H1 (cell line): ENCODE results near the gene GNGT2. TPM values are rescaled to one million over a fixed set of nuclear protein-coding genes. Genes with fewer than 3 reads are reported as not detected.

ENCODE experiments used
- ATF3 ChIP-seq: IDR thresholded peaks from 2 replicates; pipeline ENCODE4 v1.6.1; 2011; ENCODE audit warnings: low read depth, mild to moderate bottlenecking, low read length; ENCODE audit not compliant: insufficient read depth
- CHD1 ChIP-seq: IDR thresholded peaks from 2 replicates; pipeline ENCODE4 v1.6.1; 2012; ENCODE audit warnings: low read depth, low read length, improper control_type of control experiment
- CHD7 ChIP-seq: fragments of 300-600 bp; sonication (generic); IDR thresholded peaks from 2 replicates; pipeline ENCODE4 v1.7.1; 2012; ENCODE audit warnings: low read length, moderate library complexity, mild to moderate bottlenecking, inconsistent platforms; ENCODE audit not compliant: insufficient replicate concordance
- CREB1 ChIP-seq: IDR thresholded peaks from 2 replicates; pipeline ENCODE4 v1.6.1; 2012; ENCODE audit warnings: inconsistent platforms
- CTBP2 ChIP-seq: IDR thresholded peaks from 2 replicates; pipeline ENCODE4 v1.7.0; 2011; ENCODE audit warnings: borderline replicate concordance, mild to moderate bottlenecking, moderate library complexity, mixed read lengths, low read length; ENCODE audit not compliant: insufficient read depth, insufficient read length
- EGR1 ChIP-seq: IDR thresholded peaks from 2 replicates; pipeline ENCODE4 v1.6.1; 2011; ENCODE audit warnings: low read depth, low read length, borderline replicate concordance
- HDAC2 ChIP-seq, 2 experiments: fragments of 300-600 bp in 1 of 2; sonication (generic) in 1 of 2; IDR thresholded peaks; 2 replicates each; pipeline ENCODE4 v1.6.1; 2011 to 2012; ENCODE audit warnings: low read depth in 2 of 2, low read length in 2 of 2, mild to moderate bottlenecking in 2 of 2, moderate library complexity in 2 of 2, borderline replicate concordance in 1 of 2, inconsistent platforms in 1 of 2
- JUN ChIP-seq: IDR thresholded peaks from 2 replicates; pipeline ENCODE4 v1.6.1; 2011; ENCODE audit warnings: low read depth, mild to moderate bottlenecking, improper control_type of control experiment, low read length
- MAX ChIP-seq: IDR thresholded peaks from 2 replicates; pipeline ENCODE4 v1.6.1; 2012; ENCODE audit warnings: inconsistent platforms
- NRF1 ChIP-seq: IDR thresholded peaks from 2 replicates; pipeline ENCODE4 v1.6.1; 2011; ENCODE audit warnings: mild to moderate bottlenecking, low read depth, low read length, improper control_type of control experiment
- RBBP5 ChIP-seq: IDR thresholded peaks from 2 replicates; pipeline ENCODE4 v1.7.1; 2012; ENCODE audit warnings: low read depth, mild to moderate bottlenecking, inconsistent platforms, low read length, moderate library complexity, borderline replicate concordance
- polyA plus RNA-seq, 7 experiments: library from polyadenylated mRNA; depleted of rRNA in 3 of 7; stranded (reverse) in 5 of 7; unstranded in 2 of 7; fragments of >200 nt in 5 of 7; fragments of 200-250 nt in 2 of 7; gene quantifications; 1 replicate in 5 of 7; 2 replicates in 1 of 7; 4 replicates in 1 of 7; pipeline versions ENCODE4 v1.2.1 to v1.2.3, GENCODE V29; 2011 to 2013; ENCODE audit warnings: missing spikeins in 2 of 7, mixed read lengths in 2 of 7
- total RNA-seq: library from RNA; stranded (reverse); fragmentation: NEBNext Ultra II Directional; extraction: Animal tissue kit (Norgen Biotek cat#: 25700); gene quantifications from 2 replicates; pipeline ENCODE4 v1.2.1, GENCODE V29; 2021

GNGT2 gene
- total and polyA plus RNA-seq, 2 of the 8 experiments (the other 6 are each of a cell fraction or from before 2014, with no cell fraction given), result 1.3 to 1.4 TPM

- TF ChIP-seq CHD7, result no peak
- TF ChIP-seq HDAC2 (IDR thresholded peaks at IDR 0.05; ENCODE audit: borderline replicate concordance in 1 of 2, low read depth in 2 of 2, low read length in 2 of 2), result no peak
- TF ChIP-seq CTBP2, result no peak
- TF ChIP-seq ATF3, result no peak
- no peak for TF ChIP-seq NRF1
- no peak for TF ChIP-seq JUN
- TF ChIP-seq RBBP5, result no peak
- no peak for TF ChIP-seq CHD1
- TF ChIP-seq MAX, result no peak
- TF ChIP-seq EGR1, result no peak
- no peak for TF ChIP-seq CREB1
Observed at GRCh38 chr17:49187301-49187700, 23.1 kb downstream of the GNGT2 start (continued).
